CD8-positive, alpha-beta memory T cell (primary cell): ENCODE results near the gene MPG. TPM values are rescaled to one million over a fixed set of nuclear protein-coding genes. Genes with fewer than 3 reads are reported as not detected.
"Not testable (repeated sequence)": the region's sequence is repeated elsewhere in the genome, so short reads cannot be mapped to it uniquely, and the experiment has no call there.

ENCODE experiments used
- CTCF ChIA-PET: fragments of 350-600 bp; sonication (Branson Sonifier 250); formaldehyde crosslinking; loops from one replicate; lab custom pipeline; 2021; ENCODE audit warnings: antibody characterized with exemption; lab: Charles Lee
- POLR2A ChIA-PET: fragments of 350-600 bp; sonication (Branson Sonifier 250); formaldehyde crosslinking; loops from one replicate; lab custom pipeline; 2021; ENCODE audit warnings: antibody characterized with exemption; lab: Charles Lee
- DNase-seq, 5 donors: peaks; one replicate each; pipeline versions ENCODE4 v3.0.0 to v3.0.0-alpha.2; 2020 to 2022; ENCODE audit warnings: mixed read lengths in 1 of 5
- H3K27ac ChIP-seq: one replicate; pipeline ENCODE4 v1.7.0; 2013; ENCODE audit warnings: low read depth, mild to moderate bottlenecking, low read length, moderate library complexity
- H3K27me3 ChIP-seq: 2 replicates; pipeline ENCODE4 v1.7.0; 2013; ENCODE audit warnings: low read length, mild to moderate bottlenecking; ENCODE audit not compliant: insufficient read depth, poor library complexity, severe bottlenecking
- H3K36me3 ChIP-seq: 2 replicates; pipeline ENCODE4 v1.7.0; 2013; ENCODE audit warnings: mild to moderate bottlenecking, low read length, moderate library complexity; ENCODE audit not compliant: insufficient read depth
- H3K4me1 ChIP-seq: 2 replicates; pipeline ENCODE4 v1.7.0; 2013; ENCODE audit warnings: mild to moderate bottlenecking, low read length, moderate library complexity; ENCODE audit not compliant: insufficient read depth
- H3K4me3 ChIP-seq: 2 replicates; pipeline ENCODE4 v1.7.0; 2013; ENCODE audit warnings: mild to moderate bottlenecking, low read length
- H3K9me3 ChIP-seq: 2 replicates; pipeline ENCODE4 v1.7.0; 2013; ENCODE audit warnings: mild to moderate bottlenecking, low read length
- H3K27ac Mint-ChIP-seq, 8 donors: one replicate each; pipeline ENCODE4 v1.8.0; 2020 to 2021; ENCODE audit warnings: mixed read lengths in 8 of 8, mild to moderate bottlenecking in 6 of 8, inconsistent platforms in 3 of 8, moderate library complexity in 3 of 8
- H3K27me3 Mint-ChIP-seq, 2 donors: one replicate each; pipeline ENCODE4 v1.8.0; 2020 to 2021; ENCODE audit warnings: mixed read lengths in 2 of 2, mild to moderate bottlenecking in 1 of 2, moderate library complexity in 1 of 2
- H3K36me3 Mint-ChIP-seq, 3 donors: one replicate each; pipeline ENCODE4 v1.8.0; 2020 to 2021; ENCODE audit warnings: mixed read lengths in 3 of 3, inconsistent platforms in 1 of 3, mild to moderate bottlenecking in 1 of 3
- H3K4me1 Mint-ChIP-seq, 3 donors: one replicate each; pipeline ENCODE4 v1.8.0; 2020 to 2021; ENCODE audit warnings: mixed read lengths in 3 of 3, inconsistent platforms in 1 of 3, mild to moderate bottlenecking in 1 of 3
- H3K4me3 Mint-ChIP-seq, 7 donors: one replicate each; pipeline ENCODE4 v1.8.0; 2020 to 2021; ENCODE audit warnings: mixed read lengths in 7 of 7, mild to moderate bottlenecking in 6 of 7, moderate library complexity in 4 of 7, inconsistent platforms in 2 of 7
- H3K9me3 Mint-ChIP-seq, 5 donors: one replicate each; pipeline ENCODE4 v1.8.0; 2020 to 2022; ENCODE audit warnings: mixed read lengths in 5 of 5, mild to moderate bottlenecking in 3 of 5, moderate library complexity in 2 of 5, inconsistent platforms in 1 of 5
- polyA plus RNA-seq: library from polyadenylated mRNA; unstranded; fragments of 300-500 nt; fragmentation: Illumina TruSeq; gene quantifications from one replicate; pipeline ENCODE4 v1.2.3, GENCODE V29; 2021
- total RNA-seq, 2 experiments: library from RNA; stranded (reverse); gene quantifications; one replicate each; pipeline ENCODE4 v1.2.3, GENCODE V29; 2021

MPG gene
- total and polyA plus RNA-seq, 3 experiments from 2014 or later: 47.5 to 58.1 (median 48.2) TPM

- no peak for DNase-seq
- Mint-ChIP-seq H3K27ac (peak overlapping the region in 3 of 8 donors; percentile 17 to 83 (median 70)), H3K9me3 (no peaks in the 10 kb centered on the region), H3K27me3 (no peaks in the 10 kb centered on the region), H3K4me1 (peaks cover 16 to 33% (median 28%) of the 10 kb centered on the region in 3 donors), H3K36me3 (peaks cover 0 to 6% (median 0%) of the 10 kb centered on the region in 3 donors), H3K4me3 (peak overlapping the region in 1 of 7 donors; percentile 29)
- H3K9me3 ChIP-seq: no peaks in the 10 kb centered on the region
- POLR2A ChIA-PET: no interaction called here
- H3K4me1 ChIP-seq: peaks cover 12% of the 10 kb centered on the region
- CTCF ChIA-PET: no interaction called here
- H3K4me3 ChIP-seq: no peak overlapping the region
- no peaks in the 10 kb centered on the region for H3K27me3 ChIP-seq
- no peaks in the 10 kb centered on the region for H3K36me3 ChIP-seq
- no peak overlapping the region for H3K27ac ChIP-seq
Measured at GRCh38 chr16:36336-36984, 41.6 kb upstream of the MPG start.

- Histone ChIP-seq H3K4me1 (peaks cover 12% of the 10 kb centered on the region), H3K36me3 (no peaks in the 10 kb centered on the region)
- CTCF ChIA-PET: no interaction called here
Measured at GRCh38 chr16:37511-37910, 40.5 kb upstream of the MPG start.

DNA sequence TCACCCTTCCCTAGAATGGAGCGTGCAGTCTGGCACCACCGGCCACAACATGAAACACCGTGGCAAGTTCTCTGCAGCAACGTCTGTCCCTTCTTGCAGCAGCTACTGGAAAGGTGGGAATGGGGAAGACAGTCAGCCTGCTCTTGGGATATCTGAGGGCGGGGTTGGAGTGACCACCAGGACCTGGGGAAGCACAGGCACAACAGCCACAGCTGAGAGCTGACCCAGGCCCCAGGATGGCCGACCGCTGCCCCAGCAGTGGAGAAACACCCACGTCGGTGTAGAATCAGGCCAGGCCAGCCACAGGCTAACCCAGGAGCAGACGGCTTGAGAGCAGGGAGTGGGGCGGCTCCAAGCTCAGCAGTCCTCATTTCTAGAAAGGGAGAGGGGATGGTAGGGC, 39.8 kb upstream of the MPG start:
- not testable (repeated sequence) for H3K9me3 ChIP-seq, H3K4me3 ChIP-seq, H3K27ac ChIP-seq, H3K27me3 Mint-ChIP-seq, H3K9me3 Mint-ChIP-seq, H3K4me3 Mint-ChIP-seq, DNase-seq, H3K27me3 ChIP-seq, H3K36me3 ChIP-seq
- peak overlapping the region in 5 of 8 donors; percentile 40 to 89 (median 68) for H3K27ac Mint-ChIP-seq
- peaks cover 30 to 48% (median 42%) of the 10 kb centered on the region in 3 donors for H3K4me1 Mint-ChIP-seq
- POLR2A ChIA-PET: interaction anchor here (1.1 kb wide), 1 partner anchor 15 kb away, joined by 5 read pairs; the partner anchor contains the start of genes POLR3K and SNRNP25
- CTCF ChIA-PET: interaction anchor here (1.5 to 2.1 kb wide), 2 partner anchors 27 to 59 kb away, joined by 4 to 10 read pairs; no protein-coding TSS in a partner anchor
- peaks cover 0 to 22% (median 6%) of the 10 kb centered on the region in 3 donors for H3K36me3 Mint-ChIP-seq
- H3K4me1 ChIP-seq: peaks cover 12% of the 10 kb centered on the region

More at GRCh38 chr16:37511-37910, 40.5 kb upstream of the MPG start:
- Histone ChIP-seq H3K9me3 (no peaks in the 10 kb centered on the region), H3K27ac (no peak overlapping the region), H3K4me3 (no peak overlapping the region), H3K27me3 (no peaks in the 10 kb centered on the region)
- Mint-ChIP-seq H3K27me3 (no peaks in the 10 kb centered on the region), H3K27ac (no peak overlapping the region), H3K36me3 (peaks cover 0 to 15% (median 0%) of the 10 kb centered on the region in 3 donors), H3K4me1 (peaks cover 24 to 41% (median 37%) of the 10 kb centered on the region in 3 donors), H3K4me3 (no peak overlapping the region), H3K9me3 (no peaks in the 10 kb centered on the region)
- no peak for DNase-seq
- POLR2A ChIA-PET: no interaction called here

DNA sequence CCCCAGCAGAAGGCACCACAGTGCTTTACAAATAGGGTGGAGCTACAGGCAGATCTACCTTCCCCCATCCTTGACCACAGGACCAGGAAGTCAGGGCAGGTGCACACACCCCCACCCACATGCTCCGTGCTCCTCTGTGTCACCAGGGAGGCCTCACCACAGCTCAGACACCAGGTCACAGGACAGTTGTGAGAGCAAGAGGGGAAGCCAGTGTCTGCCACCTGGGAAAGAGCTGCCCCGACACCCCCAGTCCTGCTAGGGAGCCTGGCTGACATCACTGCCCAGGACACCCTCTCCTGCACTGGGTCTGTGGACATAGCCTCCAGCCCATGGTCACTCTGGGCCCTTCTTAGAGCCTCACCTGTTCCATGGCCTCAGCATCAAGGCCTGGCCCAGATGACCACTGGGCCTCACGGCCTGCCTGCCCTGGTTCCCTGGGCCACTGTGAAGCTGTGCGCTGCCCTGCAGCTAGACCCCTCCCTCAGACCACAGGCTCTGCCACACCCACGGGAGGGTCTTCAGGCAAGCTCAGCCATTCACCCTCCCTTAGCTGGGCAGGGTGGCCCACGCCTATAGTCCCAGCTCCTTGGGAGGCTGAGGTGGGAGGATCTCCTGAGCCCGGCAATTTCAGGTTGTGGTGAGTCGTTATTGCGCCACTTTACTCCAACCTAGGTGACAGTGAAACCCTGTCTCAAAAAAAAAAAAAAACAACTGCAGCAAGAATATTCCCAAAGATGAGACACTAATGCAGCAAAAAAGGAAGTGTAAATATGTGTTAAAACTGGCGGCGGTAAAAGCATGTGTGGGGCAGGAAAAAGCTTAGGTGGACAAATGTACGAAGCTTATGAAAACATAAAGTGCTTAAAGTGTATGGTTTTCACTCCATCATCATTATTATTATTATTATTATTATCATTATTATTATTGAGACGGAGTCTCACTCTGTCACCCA, 38.8 kb upstream of the MPG start:
- Mint-ChIP-seq H3K4me3 (peak overlapping the region in 4 of 7 donors; percentile 15 to 61 (median 43)), H3K36me3 (peaks cover 0 to 29% (median 12%) of the 10 kb centered on the region in 3 donors), H3K27ac (peak overlapping the region; percentile 75 to 92 (median 88)), H3K27me3 (no peaks in the 10 kb centered on the region), H3K4me1 (peaks cover 34 to 49% (median 41%) of the 10 kb centered on the region in 3 donors), H3K9me3 (no peaks in the 10 kb centered on the region)
- ChIA-PET POLR2A (interaction anchor here (1.1 kb wide), 1 partner anchor 14 kb away, joined by 5 read pairs; the partner anchor contains the start of genes POLR3K and SNRNP25), CTCF (interaction anchor here (1.4 to 2.1 kb wide), 3 partner anchors 10 to 58 kb away, joined by 3 to 10 read pairs (median 4); no protein-coding TSS in a partner anchor)
- Histone ChIP-seq H3K27ac (peak overlapping the region; percentile 38), H3K4me1 (peaks cover 12% of the 10 kb centered on the region), H3K4me3 (no peak overlapping the region), H3K27me3 (no peaks in the 10 kb centered on the region), H3K36me3 (peaks cover under 1% of the 10 kb centered on the region), H3K9me3 (no peaks in the 10 kb centered on the region)
- DNase-seq: peak; percentile 32 to 81 (median 52)

DNA sequence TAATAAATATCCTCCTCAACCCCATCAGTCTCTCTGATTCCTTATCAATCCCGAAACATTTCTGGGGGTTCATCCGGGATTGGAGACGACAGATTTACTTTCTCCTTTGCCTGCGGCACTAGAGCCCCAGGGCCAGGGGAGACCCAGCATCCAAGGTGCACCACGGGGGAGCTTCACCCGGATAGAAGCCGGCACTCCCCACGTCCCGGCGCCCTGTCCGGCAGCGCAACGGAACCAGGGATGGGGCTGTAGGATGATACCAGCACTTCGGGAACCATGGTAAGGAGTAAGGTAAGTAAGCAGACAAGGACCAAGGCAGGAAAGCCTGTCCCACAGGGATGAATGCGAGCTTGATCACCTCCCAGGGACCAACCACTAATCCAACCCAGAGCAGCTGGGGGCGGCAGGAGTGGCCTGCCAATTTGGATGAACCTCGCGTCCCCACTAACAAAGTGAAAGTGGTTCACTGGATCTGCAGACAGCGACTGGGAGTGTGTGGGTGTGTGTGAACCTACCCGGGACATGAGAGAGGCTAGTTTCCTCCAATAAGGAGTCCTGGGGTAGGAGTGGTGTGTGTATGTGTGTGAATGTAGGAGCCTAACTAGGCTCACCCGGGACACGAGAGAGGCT, 36.5 kb upstream of the MPG start:
- Mint-ChIP-seq H3K27me3 (no peaks in the 10 kb centered on the region), H3K4me1 (peaks cover 33 to 49% (median 42%) of the 10 kb centered on the region in 3 donors), H3K36me3 (peaks cover 0 to 49% (median 13%) of the 10 kb centered on the region in 3 donors), H3K9me3 (no peaks in the 10 kb centered on the region), H3K4me3 (no peak overlapping the region), H3K27ac (peak overlapping the region in 3 of 8 donors; percentile 42 to 72 (median 63))
- ChIA-PET POLR2A (no interaction called here), CTCF (interaction anchor here (0.8 kb wide), 1 partner anchor 24 kb away, joined by 3 read pairs; no protein-coding TSS in a partner anchor)
- Histone ChIP-seq H3K27me3 (no peaks in the 10 kb centered on the region), H3K4me3 (no peak overlapping the region), H3K36me3 (peaks cover 16% of the 10 kb centered on the region), H3K4me1 (peaks cover 12% of the 10 kb centered on the region), H3K9me3 (no peaks in the 10 kb centered on the region), H3K27ac (no peak overlapping the region)
- DNase-seq: no peak

DNA sequence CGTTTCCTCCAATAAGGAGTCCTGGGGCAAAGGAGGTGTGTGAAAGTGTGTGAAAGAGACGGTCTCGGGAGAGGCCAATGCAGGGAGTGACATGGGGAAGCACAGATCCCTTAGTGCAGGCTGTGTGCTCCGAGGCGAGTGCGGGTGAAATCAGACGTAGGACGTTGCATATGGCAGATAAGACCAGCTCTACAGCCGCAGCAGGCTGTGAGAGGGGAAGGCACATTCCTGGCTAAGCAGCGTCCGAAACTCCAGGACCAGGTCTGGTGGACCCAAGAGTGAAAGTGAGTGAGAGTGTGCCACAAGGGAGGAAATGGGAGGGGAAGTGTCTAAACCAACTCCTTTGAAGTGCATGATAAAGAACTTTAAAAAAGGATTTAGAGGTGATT, 36.0 kb upstream of the MPG start:
- no peak overlapping the region for H3K4me3 Mint-ChIP-seq
- POLR2A ChIA-PET: no interaction called here
- H3K4me1 ChIP-seq: peaks cover 12% of the 10 kb centered on the region
- peaks cover 18% of the 10 kb centered on the region for H3K36me3 ChIP-seq
- H3K27ac ChIP-seq: no peak overlapping the region
- no peaks in the 10 kb centered on the region for H3K9me3 Mint-ChIP-seq
- no peaks in the 10 kb centered on the region for H3K9me3 ChIP-seq
- H3K27ac Mint-ChIP-seq: peak overlapping the region in 5 of 8 donors; percentile 1 to 80 (median 69)
- CTCF ChIA-PET: interaction anchor here (0.8 kb wide), 1 partner anchor 24 kb away, joined by 3 read pairs; no protein-coding TSS in a partner anchor
- no peak overlapping the region for H3K4me3 ChIP-seq
- H3K27me3 Mint-ChIP-seq: no peaks in the 10 kb centered on the region
- peaks cover 0 to 53% (median 14%) of the 10 kb centered on the region in 3 donors for H3K36me3 Mint-ChIP-seq
- H3K27me3 ChIP-seq: no peaks in the 10 kb centered on the region
- DNase-seq: no peak
- peaks cover 33 to 51% (median 42%) of the 10 kb centered on the region in 3 donors for H3K4me1 Mint-ChIP-seq

DNA sequence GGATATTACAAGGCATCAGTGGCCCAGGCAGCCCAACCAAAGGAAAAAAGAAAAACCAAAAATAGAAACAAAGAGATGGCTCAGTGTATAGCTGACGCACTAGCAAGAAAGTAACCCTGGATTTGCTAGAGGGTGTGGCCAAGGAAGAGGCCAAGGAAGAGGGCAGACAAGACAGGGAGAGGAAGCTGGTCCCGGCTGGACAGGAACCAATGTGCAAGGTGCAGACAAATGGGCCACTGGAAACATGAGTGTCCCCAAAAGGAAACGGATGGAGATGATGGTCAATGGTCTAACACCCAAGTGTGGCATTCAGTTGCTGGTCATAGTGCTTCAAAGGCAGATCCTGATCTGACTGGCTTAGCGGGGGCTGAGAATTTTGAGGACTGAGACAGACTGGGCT, 35.3 kb upstream of the MPG start:
- peak overlapping the region in 5 of 8 donors; percentile 23 to 88 (median 47) for H3K27ac Mint-ChIP-seq
- CTCF ChIA-PET: no interaction called here

More for the DNA sequence above, 35.3 kb upstream of the MPG start:
- Histone ChIP-seq H3K27me3 (no peaks in the 10 kb centered on the region), H3K36me3 (peaks cover 22% of the 10 kb centered on the region), H3K27ac (no peak overlapping the region), H3K4me3 (no peak overlapping the region), H3K9me3 (no peaks in the 10 kb centered on the region), H3K4me1 (peaks cover 12% of the 10 kb centered on the region)
- no peak for DNase-seq
- Mint-ChIP-seq H3K27me3 (no peaks in the 10 kb centered on the region), H3K9me3 (no peaks in the 10 kb centered on the region), H3K36me3 (peaks cover 0 to 58% (median 17%) of the 10 kb centered on the region in 3 donors), H3K4me3 (no peak overlapping the region), H3K4me1 (peaks cover 35 to 51% (median 45%) of the 10 kb centered on the region in 3 donors)
- POLR2A ChIA-PET: no interaction called here
